ENCODE data around the gene PARD3.

Gene PARD3

DNA sequence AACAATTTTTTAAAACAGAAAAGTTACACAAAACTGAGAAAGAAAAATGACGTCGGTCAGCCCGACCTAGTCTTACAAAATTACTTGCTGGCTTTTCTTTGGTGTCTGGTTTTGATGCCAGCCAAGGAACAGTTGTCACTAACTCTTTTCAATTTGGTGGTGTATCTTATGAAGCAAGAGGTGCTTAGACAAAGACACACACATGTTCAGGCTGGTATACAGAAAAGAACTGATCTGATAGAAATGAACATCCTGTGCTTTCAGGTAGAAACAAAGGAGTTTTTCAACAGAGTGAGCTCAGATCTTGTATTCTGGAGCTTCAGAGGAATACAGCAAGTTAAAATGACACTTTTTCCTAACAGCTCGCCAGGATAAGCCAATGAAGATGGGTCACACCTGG lies 43.6 kb downstream of the PARD3 start:
- H3K4me3 ChIP-seq (ENCODE audit: low read length, poor library complexity, severe bottlenecking), result no peak overlapping the region
- TF ChIP-seq, protein P1, sequence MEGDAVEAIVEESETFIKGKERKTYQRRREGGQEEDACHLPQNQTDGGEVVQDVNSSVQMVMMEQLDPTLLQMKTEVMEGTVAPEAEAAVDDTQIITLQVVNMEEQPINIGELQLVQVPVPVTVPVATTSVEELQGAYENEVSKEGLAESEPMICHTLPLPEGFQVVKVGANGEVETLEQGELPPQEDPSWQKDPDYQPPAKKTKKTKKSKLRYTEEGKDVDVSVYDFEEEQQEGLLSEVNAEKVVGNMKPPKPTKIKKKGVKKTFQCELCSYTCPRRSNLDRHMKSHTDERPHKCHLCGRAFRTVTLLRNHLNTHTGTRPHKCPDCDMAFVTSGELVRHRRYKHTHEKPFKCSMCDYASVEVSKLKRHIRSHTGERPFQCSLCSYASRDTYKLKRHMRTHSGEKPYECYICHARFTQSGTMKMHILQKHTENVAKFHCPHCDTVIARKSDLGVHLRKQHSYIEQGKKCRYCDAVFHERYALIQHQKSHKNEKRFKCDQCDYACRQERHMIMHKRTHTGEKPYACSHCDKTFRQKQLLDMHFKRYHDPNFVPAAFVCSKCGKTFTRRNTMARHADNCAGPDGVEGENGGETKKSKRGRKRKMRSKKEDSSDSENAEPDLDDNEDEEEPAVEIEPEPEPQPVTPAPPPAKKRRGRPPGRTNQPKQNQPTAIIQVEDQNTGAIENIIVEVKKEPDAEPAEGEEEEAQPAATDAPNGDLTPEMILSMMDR (conservative IDR thresholded peaks at IDR 0.05; ENCODE audit: low read length), result no peak
- TF ChIP-seq EZH2phosphoT487 (IDR thresholded peaks at IDR 0.05; ENCODE audit: borderline replicate concordance), result no peak
- no peaks in the 10 kb centered on the region for H3K9me2 ChIP-seq (replicated peaks; ENCODE audit: low read depth, low read length)
- H3K4me1 ChIP-seq (ENCODE audit: insufficient read depth, low read length, poor library complexity, severe bottlenecking), result peaks cover 45% of the 10 kb centered on the region
- H2AFZ ChIP-seq (ENCODE audit: low read length), result no peak overlapping the region
- no peaks in the 10 kb centered on the region for H4K20me1 ChIP-seq (ENCODE audit: insufficient read depth, low read length, poor library complexity, severe bottlenecking)
- no peaks in the 10 kb centered on the region for H3K9me3 ChIP-seq (ENCODE audit: insufficient read depth, low read depth, low read length)
- H3K79me2 ChIP-seq (ENCODE audit: insufficient read depth, low read length), result peaks cover 88% of the 10 kb centered on the region
- no peaks in the 10 kb centered on the region for H3F3A ChIP-seq (ENCODE audit: low read depth)
- no peaks in the 10 kb centered on the region for H3K36me3 ChIP-seq (ENCODE audit: insufficient read depth, low read length)
- no peak overlapping the region for H3K4me2 ChIP-seq (ENCODE audit: low read depth, low read length, poor library complexity, severe bottlenecking)
- H3K9ac ChIP-seq (ENCODE audit: low read depth, low read length, poor library complexity, severe bottlenecking), result no peak overlapping the region
- no peaks in the 10 kb centered on the region for H3K27me3 ChIP-seq (ENCODE audit: insufficient read depth, low read length, poor library complexity, severe bottlenecking)

DNA sequence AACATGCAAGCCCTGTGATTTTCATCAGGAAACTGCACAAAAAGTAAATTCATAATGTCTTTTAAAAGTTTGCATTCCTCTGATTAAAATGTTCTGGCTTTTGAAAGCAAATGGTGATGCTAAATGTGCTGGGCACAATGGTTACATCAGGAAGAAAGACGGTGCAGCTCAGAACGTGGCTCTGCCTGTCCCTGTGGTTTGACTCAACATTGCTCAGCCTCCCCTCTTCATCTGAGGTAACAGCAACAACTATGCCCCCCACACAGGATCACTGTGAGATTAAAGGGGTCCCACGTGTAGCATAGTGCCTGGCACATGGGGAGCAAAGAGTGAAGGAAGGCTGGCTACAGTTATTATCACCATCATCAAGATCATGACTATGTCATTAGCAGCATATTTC lies 44.0 kb downstream of the PARD3 start:
- H3K9ac ChIP-seq (ENCODE audit: low read depth, low read length, poor library complexity, severe bottlenecking), result no peak overlapping the region
- no peak overlapping the region for H3K4me2 ChIP-seq (ENCODE audit: low read depth, low read length, poor library complexity, severe bottlenecking)
- no peaks in the 10 kb centered on the region for H3K36me3 ChIP-seq (ENCODE audit: insufficient read depth, low read length)
- no peak overlapping the region for H3K4me3 ChIP-seq (ENCODE audit: low read length, poor library complexity, severe bottlenecking)
- peaks cover 87% of the 10 kb centered on the region for H3K79me2 ChIP-seq (ENCODE audit: insufficient read depth, low read length)
- H3K27me3 ChIP-seq (ENCODE audit: insufficient read depth, low read length, poor library complexity, severe bottlenecking), result no peaks in the 10 kb centered on the region
- no peaks in the 10 kb centered on the region for H3K9me2 ChIP-seq (replicated peaks; ENCODE audit: low read depth, low read length)
- no peaks in the 10 kb centered on the region for H3F3A ChIP-seq (ENCODE audit: low read depth)
- TF ChIP-seq, protein P1 (conservative IDR thresholded peaks at IDR 0.05; ENCODE audit: low read length), result no peak
- TF ChIP-seq EZH2phosphoT487 (IDR thresholded peaks at IDR 0.05; ENCODE audit: borderline replicate concordance), result no peak
- H3K4me1 ChIP-seq (ENCODE audit: insufficient read depth, low read length, poor library complexity, severe bottlenecking), result peaks cover 41% of the 10 kb centered on the region
- no peaks in the 10 kb centered on the region for H4K20me1 ChIP-seq (ENCODE audit: insufficient read depth, low read length, poor library complexity, severe bottlenecking)
- no peaks in the 10 kb centered on the region for H3K9me3 ChIP-seq (ENCODE audit: insufficient read depth, low read depth, low read length)
- H2AFZ ChIP-seq (ENCODE audit: low read length), result no peak overlapping the region

DNA sequence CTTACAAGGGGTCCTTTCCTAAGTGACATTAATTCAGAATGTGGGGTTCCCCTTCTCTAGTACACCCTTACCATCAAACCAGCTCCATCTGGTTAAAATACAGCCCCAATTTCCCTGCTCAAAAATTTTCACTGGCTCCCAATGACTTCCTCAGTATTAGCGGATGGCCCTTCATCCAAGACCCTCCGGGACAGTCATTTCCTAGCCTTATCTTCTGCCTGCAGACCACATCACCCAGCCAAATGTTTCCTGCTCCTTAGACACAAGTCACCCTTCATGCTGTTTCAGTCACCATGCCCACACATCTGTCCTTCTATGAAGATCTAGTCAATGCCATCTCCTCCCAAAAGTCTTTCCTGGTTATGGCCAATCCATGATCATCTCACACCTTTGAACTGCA lies 45.2 kb downstream of the PARD3 start:
- Histone ChIP-seq H4K20me1 (ENCODE audit: insufficient read depth, low read length, poor library complexity, severe bottlenecking) (no peaks in the 10 kb centered on the region), H2AFZ (ENCODE audit: low read length) (no peak overlapping the region), H3F3A (ENCODE audit: low read depth) (no peaks in the 10 kb centered on the region), H3K4me1 (ENCODE audit: insufficient read depth, low read length, poor library complexity, severe bottlenecking) (peaks cover 36% of the 10 kb centered on the region), H3K9ac (ENCODE audit: low read depth, low read length, poor library complexity, severe bottlenecking) (no peak overlapping the region), H3K36me3 (ENCODE audit: insufficient read depth, low read length) (no peaks in the 10 kb centered on the region), H3K4me2 (ENCODE audit: low read depth, low read length, poor library complexity, severe bottlenecking) (no peak overlapping the region), H3K9me3 (ENCODE audit: insufficient read depth, low read depth, low read length) (no peaks in the 10 kb centered on the region), H3K27me3 (ENCODE audit: insufficient read depth, low read length, poor library complexity, severe bottlenecking) (no peaks in the 10 kb centered on the region), H3K79me2 (ENCODE audit: insufficient read depth, low read length) (peaks cover 87% of the 10 kb centered on the region), H3K4me3 (ENCODE audit: low read length, poor library complexity, severe bottlenecking) (no peak overlapping the region), H3K9me2 (replicated peaks; ENCODE audit: low read depth, low read length) (no peaks in the 10 kb centered on the region)
- no peak for TF ChIP-seq EZH2phosphoT487 (IDR thresholded peaks at IDR 0.05; ENCODE audit: borderline replicate concordance)
- TF ChIP-seq, protein P1 (conservative IDR thresholded peaks at IDR 0.05; ENCODE audit: low read length), result no peak

All from Loucy (cell line).